ENCODE data around the gene SUN2.

DNA sequence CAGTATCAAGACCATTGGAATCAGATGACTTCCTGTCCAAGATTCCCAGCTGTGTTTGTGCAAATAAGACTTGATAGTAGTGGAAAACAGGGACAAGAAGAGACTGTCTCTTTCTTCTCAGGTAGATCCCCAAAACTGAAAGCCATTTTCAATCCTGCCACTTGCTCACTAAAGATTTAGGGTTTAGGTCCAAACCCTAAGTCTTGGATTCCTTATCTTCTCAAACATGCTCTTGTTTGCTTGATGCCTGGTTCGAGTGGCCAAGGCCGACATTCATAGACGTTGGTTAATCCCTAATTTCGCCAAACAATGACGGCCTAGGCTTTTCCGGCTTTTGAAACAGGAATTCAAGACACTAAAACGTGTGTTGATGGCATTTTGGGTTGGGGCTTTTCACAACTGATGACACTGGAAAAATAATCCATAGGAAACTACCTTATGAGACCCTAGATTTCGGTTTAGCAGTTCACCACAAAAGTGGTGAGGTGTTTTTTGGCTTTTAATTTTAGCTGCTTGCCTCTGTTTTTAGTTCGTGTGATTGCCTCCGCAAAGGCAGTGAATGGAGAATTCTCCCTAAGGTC is 51.1 kb downstream of the SUN2 start:
- no peak for TF ChIP-seq TAF1 (IDR thresholded peaks at IDR 0.05; ENCODE audit: low read depth)
- TF ChIP-seq, protein P1, sequence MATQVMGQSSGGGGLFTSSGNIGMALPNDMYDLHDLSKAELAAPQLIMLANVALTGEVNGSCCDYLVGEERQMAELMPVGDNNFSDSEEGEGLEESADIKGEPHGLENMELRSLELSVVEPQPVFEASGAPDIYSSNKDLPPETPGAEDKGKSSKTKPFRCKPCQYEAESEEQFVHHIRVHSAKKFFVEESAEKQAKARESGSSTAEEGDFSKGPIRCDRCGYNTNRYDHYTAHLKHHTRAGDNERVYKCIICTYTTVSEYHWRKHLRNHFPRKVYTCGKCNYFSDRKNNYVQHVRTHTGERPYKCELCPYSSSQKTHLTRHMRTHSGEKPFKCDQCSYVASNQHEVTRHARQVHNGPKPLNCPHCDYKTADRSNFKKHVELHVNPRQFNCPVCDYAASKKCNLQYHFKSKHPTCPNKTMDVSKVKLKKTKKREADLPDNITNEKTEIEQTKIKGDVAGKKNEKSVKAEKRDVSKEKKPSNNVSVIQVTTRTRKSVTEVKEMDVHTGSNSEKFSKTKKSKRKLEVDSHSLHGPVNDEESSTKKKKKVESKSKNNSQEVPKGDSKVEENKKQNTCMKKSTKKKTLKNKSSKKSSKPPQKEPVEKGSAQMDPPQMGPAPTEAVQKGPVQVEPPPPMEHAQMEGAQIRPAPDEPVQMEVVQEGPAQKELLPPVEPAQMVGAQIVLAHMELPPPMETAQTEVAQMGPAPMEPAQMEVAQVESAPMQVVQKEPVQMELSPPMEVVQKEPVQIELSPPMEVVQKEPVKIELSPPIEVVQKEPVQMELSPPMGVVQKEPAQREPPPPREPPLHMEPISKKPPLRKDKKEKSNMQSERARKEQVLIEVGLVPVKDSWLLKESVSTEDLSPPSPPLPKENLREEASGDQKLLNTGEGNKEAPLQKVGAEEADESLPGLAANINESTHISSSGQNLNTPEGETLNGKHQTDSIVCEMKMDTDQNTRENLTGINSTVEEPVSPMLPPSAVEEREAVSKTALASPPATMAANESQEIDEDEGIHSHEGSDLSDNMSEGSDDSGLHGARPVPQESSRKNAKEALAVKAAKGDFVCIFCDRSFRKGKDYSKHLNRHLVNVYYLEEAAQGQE (IDR thresholded peaks at IDR 0.05; ENCODE audit: low read depth) = no peak
- TF ChIP-seq, protein P2, sequence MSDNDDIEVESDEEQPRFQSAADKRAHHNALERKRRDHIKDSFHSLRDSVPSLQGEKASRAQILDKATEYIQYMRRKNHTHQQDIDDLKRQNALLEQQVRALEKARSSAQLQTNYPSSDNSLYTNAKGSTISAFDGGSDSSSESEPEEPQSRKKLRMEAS (IDR thresholded peaks at IDR 0.05) = no peak
